NAMALWA (cell line): ENCODE measurements around the gene EPAS1.

ENCODE experiments used
- DNase-seq: peaks from one replicate; pipeline ENCODE4 v3.0.0-alpha.2; 2015; ENCODE audit warnings: low spot score

The EPAS1 gene

GRCh38 chr2:46296840-46297545 lies at the start of gene EPAS1:
Gene EPAS1, plus strand, starts transcription at chr2:46297407. Its CDS starts 505 bp downstream, at chr2:46297912.
- peak; percentile 75 for DNase-seq

- no peak for DNase-seq
Measured at GRCh38 chr2:46248171-46248570, 49.0 kb upstream of the EPAS1 start.

DNA sequence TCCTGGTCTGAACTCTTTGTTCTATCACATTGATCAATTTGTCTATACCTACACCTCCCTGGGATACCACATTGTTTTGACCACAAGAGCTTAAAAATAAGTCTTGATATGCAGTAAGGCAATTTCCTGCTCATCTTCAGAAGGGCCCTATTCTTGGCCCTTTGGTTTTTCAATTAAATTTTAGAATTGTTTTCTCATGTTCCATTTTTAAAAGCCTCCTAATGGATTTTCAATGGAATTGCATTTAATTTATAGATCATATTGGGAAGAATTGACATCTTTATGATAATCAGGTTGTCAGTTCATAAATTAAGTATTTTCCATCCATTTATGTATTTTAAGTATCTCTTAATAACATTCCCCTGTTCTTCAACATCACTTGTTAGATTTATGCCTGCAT lies 47.6 kb upstream of the EPAS1 start:
- DNase-seq = no peak

DNA sequence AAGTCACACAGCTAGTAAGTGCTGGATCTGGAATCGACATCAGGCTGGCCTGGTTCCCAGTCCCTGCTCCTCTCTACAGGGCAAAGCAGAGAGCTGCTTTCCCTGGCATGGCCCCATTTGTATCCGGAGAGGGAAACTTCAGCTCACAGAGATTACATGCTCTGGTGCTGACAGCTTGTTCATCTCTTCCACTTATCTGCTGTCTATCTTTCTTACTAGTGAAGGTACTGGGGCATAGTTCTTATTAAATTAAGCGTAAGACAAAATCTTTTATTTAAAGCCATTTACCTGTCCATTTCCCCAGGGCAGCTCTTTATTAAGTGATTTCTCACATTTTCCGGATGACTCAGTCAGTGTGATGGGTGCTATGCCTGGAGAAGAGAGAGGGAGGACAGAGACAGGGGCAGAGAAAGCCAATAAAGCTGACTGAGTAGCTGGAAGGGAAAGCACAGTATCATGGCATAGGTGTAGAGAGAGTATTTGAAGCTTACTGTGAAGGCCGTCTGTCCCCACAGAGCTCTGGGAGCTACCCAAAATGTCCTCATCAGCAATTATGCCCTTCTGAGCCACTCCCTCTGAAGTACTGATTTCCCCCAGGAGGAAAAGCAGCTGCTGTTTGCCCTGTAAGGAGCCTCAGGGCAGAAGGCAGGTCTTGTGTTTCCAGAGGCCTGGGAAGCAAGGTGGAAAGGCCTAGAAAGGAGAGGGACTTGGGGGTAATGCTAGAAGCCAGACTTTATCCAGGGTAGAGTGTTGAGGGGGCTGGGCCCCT lies 44.1 kb upstream of the EPAS1 start:
- no peak for DNase-seq

- no peak for DNase-seq
Measured at GRCh38 chr2:46254474-46254873, 42.7 kb upstream of the EPAS1 start.

GRCh38 chr2:46256563-46257142 lies 40.6 kb upstream of the EPAS1 start:
- DNase-seq = no peak

- DNase-seq = no peak
Measured at GRCh38 chr2:46257476-46257875, 39.7 kb upstream of the EPAS1 start.

DNA sequence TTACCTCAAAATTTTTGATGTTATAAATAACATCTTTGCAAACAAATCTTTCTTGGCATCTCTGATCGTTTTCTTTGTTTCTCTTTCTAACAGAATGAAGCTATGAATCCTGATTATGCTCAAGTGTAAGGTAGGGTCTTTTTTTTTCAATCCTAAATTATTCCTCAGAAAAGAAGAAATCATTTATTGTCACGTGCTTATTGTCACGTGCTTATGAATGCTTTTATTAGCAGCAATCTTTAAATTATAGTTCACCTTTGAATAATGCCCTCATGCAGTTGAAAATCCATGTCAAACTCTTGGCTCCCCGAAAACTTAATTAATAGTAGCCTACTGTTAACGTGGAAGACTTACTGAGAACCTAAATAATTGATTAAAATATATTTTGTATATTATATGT lies 39.2 kb upstream of the EPAS1 start:
- no peak for DNase-seq

DNA sequence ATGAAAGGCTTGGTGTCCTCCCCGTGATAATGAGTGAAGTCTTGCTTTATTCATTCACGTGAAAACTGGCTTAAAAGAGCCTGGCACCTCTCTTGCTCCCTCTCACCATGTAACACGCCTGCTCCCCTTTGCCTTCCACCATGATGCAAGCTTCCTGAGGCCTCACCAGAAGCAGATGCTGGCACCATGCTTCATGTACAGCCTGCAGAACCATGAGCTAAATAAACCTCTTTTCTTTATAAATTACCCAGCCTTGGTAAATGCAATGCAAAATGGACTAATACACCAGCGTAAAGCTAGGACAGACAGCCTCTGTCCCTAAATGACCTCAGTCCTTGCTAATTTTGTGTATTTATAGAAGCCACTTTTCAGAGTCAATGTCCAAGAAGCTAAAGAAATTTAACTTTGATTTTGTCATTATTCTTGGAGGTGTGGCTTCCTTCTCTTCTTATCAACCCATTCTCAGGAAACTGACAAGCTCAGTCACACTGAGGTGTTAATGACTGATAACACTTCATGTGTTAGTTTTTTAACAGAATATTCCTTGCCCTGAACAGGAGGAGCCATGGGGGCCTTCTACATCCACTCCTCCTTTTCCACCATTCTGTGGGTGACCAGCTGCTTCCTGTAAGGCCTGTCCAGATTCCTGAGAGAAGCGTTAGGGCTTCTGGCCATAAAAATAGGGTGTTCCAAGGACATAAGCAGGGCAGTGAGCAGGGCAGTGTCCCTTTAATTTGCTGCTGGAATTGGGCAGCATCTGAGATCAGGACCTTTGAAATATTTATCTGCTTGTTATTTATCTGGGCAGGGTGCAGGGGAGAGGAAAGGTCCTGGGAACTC lies 38.0 kb upstream of the EPAS1 start:
- DNase-seq = no peak

DNA sequence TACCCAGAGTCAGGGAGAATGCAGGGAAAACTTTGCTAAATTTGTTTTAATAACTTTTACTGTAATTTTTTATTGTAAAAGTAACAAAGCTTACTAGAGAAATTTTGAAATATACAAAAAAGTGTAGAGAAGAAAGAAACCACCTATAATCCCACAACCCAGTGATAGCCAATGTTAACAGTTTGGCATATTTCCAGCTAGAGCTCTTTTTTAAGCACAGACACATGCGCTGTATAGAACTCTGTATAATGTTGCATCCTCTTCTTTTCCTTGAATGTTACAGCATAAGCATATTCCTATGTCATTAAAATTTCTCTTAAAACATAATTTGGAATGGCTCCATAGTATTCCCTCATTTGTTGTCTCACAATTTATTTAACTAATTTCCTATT lies 37.4 kb upstream of the EPAS1 start:
- no peak for DNase-seq

DNA sequence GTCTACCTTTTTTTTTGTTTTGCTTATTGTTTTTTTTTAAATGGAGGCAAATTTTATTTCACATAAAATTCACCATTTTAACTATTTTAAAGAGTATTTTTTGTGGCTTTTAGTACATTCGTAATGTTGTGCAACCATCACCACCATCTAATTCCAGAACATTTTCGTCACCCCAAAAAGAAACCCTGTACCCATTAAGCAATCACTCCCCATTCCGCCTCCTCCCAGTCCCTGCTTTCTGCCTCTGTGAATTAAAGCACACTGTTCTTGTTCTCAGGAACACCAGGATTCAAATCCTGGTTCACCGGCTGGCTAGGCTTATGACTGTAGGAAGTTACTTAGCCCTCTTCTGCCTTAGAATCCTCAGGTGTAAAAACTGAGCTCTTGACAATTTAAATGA lies 36.9 kb upstream of the EPAS1 start:
- no peak for DNase-seq

DNA sequence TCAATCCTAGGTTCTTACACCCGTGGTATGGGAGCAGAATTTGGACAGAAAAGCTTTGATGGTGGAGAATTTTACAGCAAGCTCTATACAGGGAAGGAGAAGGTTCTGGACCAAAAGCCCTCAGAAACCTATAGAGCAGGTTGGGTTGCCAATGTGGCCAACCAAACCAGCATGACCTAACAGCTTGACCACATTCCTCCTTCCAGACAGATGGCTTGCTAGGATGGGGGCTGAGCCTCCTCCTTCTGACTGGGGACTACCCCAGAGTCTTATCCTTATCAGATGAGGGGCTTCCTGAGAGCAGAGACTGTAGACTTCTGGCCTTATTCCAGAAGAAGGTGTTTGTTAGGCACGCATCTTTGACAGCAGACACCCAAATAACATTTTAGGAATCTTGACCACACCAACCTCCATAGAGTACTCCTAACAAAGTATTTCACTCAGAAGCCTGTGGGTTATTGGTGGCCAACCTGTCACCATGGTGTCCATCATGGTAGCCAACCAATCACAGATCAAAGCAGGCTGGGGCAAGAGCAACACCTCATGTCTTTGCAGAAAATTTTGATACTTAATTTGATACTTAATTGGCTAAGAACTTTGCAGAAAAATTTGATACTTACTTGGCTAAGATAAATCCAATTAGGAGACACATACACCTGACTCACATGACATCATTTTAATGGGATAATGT lies 34.8 kb upstream of the EPAS1 start:
- no peak for DNase-seq

DNA sequence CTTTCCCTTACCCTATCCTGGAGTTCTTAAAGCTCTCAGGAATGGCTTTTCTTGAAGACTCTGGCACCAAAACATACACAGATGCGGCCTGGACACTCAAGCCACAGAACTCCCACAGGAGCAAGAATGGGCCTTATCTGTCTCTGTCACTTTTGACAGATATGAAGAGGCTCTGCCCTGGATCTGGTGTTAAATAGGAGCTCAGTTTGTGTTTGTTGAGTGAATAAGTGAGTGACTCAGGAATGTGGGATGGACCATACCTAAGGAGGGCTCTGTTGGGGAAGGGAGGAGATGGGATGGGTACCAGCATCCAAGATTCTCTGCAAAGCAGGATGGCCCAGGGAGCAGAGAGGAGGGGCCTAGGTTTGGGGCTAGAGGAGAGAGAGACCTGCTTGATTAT lies 33.9 kb upstream of the EPAS1 start:
- DNase-seq = no peak

- no peak for DNase-seq
Measured at GRCh38 chr2:46264447-46264846, 32.8 kb upstream of the EPAS1 start.

DNA sequence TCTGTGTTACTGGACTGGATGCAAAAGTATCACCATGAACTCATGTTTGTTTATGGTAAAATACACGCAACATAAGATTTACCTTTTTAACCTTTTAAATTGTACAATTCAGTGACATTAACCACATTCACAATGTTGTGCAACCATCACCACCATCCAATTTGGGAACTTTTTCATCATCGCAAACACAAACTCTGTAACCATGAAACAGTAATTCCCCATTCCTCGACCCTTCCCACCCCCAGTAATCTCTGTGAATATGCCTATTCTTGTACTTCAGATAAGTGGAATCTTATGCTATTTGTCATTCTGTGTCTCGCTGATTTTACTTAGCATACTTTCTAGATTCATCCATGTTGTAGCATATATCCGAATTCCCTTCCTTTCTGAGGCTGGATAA lies 31.1 kb upstream of the EPAS1 start:
- DNase-seq = no peak

DNA sequence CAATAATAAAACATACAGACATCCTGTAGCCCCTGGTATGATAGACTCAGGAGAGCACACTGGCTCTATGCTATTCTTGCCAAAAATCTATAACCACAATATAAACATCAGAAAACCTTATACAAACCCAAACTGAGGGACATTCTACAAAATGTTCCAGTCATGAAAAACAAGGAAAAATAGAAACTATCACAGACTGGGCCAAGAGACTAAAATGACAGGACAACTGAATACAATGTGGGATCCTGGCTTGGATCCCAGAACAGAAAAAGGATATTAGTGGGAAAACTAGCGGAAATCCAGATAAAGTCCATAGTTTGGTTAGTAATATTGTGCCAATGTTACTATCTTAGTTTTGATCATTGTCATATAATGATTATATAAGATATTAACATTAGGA lies 29.6 kb upstream of the EPAS1 start:
- DNase-seq = no peak

DNA sequence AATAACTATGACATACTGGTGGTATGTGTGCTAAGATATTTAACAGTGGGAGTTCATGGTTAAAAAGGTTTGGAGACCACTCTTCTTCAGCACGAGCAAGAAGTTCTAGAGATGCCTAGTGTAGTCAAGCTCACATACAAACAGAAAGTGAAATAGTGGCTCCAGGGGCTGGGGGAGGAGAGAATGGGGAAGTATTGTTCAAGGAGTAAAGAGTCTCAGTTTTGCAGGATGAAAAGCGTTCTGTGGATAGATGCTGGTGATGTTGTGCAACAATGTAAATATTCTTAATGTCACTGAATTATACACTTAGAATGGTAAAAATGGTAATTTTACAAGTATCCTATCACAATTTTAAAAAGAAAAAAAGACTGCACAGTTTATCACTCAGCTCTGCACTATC lies 29.0 kb upstream of the EPAS1 start:
- peak; percentile 15 for DNase-seq

GRCh38 chr2:46269001-46269400 lies 28.2 kb upstream of the EPAS1 start:
- DNase-seq = no peak

DNA sequence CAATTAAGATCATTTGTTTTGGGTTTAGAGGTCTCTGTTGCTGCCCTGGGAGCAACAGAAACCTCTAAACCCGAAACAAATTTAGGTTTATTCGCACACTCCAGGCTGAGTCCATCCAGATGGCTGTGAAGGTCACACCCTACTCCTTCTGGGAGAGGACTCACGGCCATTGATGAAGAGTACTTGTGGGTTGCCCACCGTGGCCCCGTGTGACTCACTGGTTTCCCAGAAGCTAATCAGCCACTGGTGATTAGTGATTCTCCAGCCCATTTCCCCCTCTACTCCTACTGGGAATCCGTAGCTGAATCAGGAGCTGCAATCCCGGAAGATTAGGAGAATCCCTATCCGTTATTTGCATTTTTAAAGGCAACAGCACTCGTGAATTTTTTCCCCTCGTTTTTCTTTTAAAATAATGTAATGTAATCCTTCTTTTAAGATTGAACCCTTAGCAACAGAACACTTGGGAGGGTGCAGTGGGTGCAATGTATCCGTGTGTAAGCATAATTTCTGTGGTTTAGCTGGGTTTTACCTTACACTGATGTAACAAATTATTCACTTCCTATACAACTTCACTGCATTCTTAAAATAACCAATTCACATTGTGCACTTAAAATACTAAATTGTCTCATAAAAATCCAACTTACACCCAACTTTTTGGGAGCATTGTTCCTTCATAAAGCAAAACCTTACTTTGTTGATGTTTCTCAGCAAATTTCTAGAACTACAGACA lies 27.5 kb upstream of the EPAS1 start:
- DNase-seq = no peak

DNA sequence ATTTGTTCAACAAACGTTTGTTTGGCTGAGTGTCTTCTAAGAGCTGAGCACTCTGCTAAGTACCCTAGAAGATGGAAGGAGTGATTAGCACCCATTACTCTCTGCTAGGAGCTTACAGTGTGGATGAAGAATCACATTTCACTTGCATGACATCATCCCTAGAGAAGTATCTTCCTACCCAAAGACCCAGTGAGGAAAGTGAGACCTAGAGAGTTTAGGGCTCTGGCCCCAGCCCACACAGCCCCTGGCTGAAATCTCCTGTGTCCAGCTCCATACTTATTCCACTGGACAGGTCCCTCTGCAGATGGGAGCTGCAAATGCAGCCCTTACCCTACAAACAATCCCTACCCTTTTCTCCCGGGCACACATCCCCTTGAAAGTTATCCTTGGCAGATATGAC lies 26.8 kb upstream of the EPAS1 start:
- no peak for DNase-seq

DNA sequence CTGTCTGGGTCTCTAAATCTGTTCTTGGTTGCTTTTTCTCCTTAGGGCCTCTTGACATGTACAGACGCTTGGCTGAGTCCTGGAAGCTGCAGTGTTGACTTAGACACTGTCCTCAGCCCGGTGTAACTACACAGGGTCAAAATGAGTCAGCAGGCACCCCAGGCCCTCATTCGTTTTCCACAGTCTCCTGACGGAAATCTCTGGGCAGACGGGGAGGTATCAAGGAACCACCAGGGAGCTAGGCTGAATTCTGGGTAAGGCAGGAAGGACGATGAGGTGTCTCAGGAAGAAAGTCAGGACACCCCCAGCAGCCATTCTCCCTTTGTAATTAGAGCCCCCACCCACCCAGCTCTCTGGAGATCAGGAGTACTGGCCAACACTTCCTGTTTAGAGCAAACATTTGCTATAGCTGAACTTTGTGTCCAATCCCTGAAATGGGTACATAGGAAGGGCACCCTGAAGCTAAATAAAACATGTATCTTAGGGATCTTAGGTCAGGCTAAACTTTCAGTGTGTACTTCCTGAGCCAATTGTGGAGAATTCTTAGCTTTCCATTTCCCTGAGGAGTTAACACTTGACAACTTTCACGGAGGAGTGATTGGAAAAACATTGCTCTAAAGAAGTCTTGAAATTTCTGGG lies 23.9 kb upstream of the EPAS1 start:
- DNase-seq = no peak
